Activated gamma-delta T cell treated with Interleukin-2 at 50 U/mL for 16 hours (primary cell): ENCODE measurements around the gene ALS2CL.

Source experiments
- DNase-seq: peaks from one replicate; pipeline ENCODE4 v3.0.0-alpha.2; 2020

The ALS2CL gene

GRCh38 chr3:46676601-46677410 is 16.7 kb downstream of the ALS2CL start:
- DNase-seq = no peak

- DNase-seq = no peak
Measured at GRCh38 chr3:46675843-46676567, 17.5 kb downstream of the ALS2CL start.

- no peak for DNase-seq
Measured at GRCh38 chr3:46675426-46675825, 18.1 kb downstream of the ALS2CL start.

GRCh38 chr3:46674031-46674845 is 19.2 kb downstream of the ALS2CL start:
- DNase-seq = no peak

GRCh38 chr3:46673151-46674030 is 20.1 kb downstream of the ALS2CL start:
- DNase-seq = no peak

GRCh38 chr3:46672349-46672695 is 21.2 kb downstream of the ALS2CL start:
- no peak for DNase-seq

- DNase-seq = no peak
Measured at GRCh38 chr3:46671541-46672348, 21.7 kb downstream of the ALS2CL start.

GRCh38 chr3:46670891-46671427 is 22.5 kb downstream of the ALS2CL start:
- DNase-seq = no peak

- no peak for DNase-seq
Measured at GRCh38 chr3:46670000-46670890, 23.2 kb downstream of the ALS2CL start.

- DNase-seq = no peak
Measured at GRCh38 chr3:46669191-46669999, 24.1 kb downstream of the ALS2CL start.

GRCh38 chr3:46668591-46668990 is 24.9 kb downstream of the ALS2CL start:
- no peak for DNase-seq

- no peak for DNase-seq
Measured at GRCh38 chr3:46668116-46668515, 25.4 kb downstream of the ALS2CL start.

- no peak for DNase-seq
Measured at GRCh38 chr3:46667657-46668056, 25.8 kb downstream of the ALS2CL start.

GRCh38 chr3:46667061-46667621 is 26.3 kb downstream of the ALS2CL start:
- DNase-seq = no peak

GRCh38 chr3:46666453-46666845 is 27.0 kb downstream of the ALS2CL start:
- no peak for DNase-seq

GRCh38 chr3:46665763-46666452 is 27.6 kb downstream of the ALS2CL start:
- DNase-seq = no peak

- DNase-seq = no peak
Measured at GRCh38 chr3:46664971-46665762, 28.3 kb downstream of the ALS2CL start.
